Activated CD8-positive, alpha-beta memory T cell treated with anti-CD3 and anti-CD28 coated beads, Interleukin-2, amount 50 U/mL, for 4 hours (primary cell): ENCODE data around the gene MICA.
"Not testable (repeated sequence)": the region's sequence is repeated elsewhere in the genome, so short reads cannot be mapped to it uniquely, and the experiment has no call there.

ENCODE experiments used
- DNase-seq: peaks from one replicate; pipeline ENCODE4 v3.0.0-alpha.2; 2020

Gene MICA

GRCh38 chr6:31385041-31385440, 18.4 kb upstream of the MICA start:
- no peak for DNase-seq

- DNase-seq: no peak
Measured at GRCh38 chr6:31386099-31386498, 17.3 kb upstream of the MICA start.

- DNase-seq: no peak
Measured at GRCh38 chr6:31386977-31387376, 16.4 kb upstream of the MICA start.

GRCh38 chr6:31388916-31389801, 14.2 kb upstream of the MICA start:
- not testable (repeated sequence) for DNase-seq

- DNase-seq: not testable (repeated sequence)
Measured at GRCh38 chr6:31389802-31390132, 13.6 kb upstream of the MICA start.

- no peak for DNase-seq
Measured at GRCh38 chr6:31393932-31394331, 9.5 kb upstream of the MICA start.

GRCh38 chr6:31394381-31394780, 9.0 kb upstream of the MICA start:
- no peak for DNase-seq

- DNase-seq: no peak
Measured at GRCh38 chr6:31395832-31396231, 7.6 kb upstream of the MICA start.

GRCh38 chr6:31396422-31397152, 6.8 kb upstream of the MICA start:
- peak; percentile 88 for DNase-seq

- DNase-seq: not testable (repeated sequence)
Measured at GRCh38 chr6:31397153-31397499, 6.3 kb upstream of the MICA start.

GRCh38 chr6:31397901-31398525, 5.4 kb upstream of the MICA start:
- no peak for DNase-seq

- peak; percentile 60 for DNase-seq
Measured at GRCh38 chr6:31399589-31400466, 3.6 kb upstream of the MICA start.

- DNase-seq: peak; percentile 76
Measured at GRCh38 chr6:31400467-31401289, 2.7 kb upstream of the MICA start.

GRCh38 chr6:31401403-31401802, 2.0 kb upstream of the MICA start:
- no peak for DNase-seq

- DNase-seq: peak; percentile 37
Measured at GRCh38 chr6:31402324-31403282, 792 bp upstream of the MICA start.

- DNase-seq: not testable (repeated sequence)
Measured at GRCh38 chr6:31404061-31404364, 618 bp downstream of the MICA start.

- DNase-seq: no peak
Measured at GRCh38 chr6:31405996-31406395, 2.6 kb downstream of the MICA start.

GRCh38 chr6:31407699-31408098, 4.3 kb downstream of the MICA start:
- DNase-seq: no peak

- no peak for DNase-seq
Measured at GRCh38 chr6:31412506-31412905, 9.1 kb downstream of the MICA start.

GRCh38 chr6:31414148-31414770, 10.9 kb downstream of the MICA start:
- DNase-seq: not testable (repeated sequence)
